ELF-1 (cell line): ENCODE data around the gene KRTAP9-9.
"Not testable (repeated sequence)": the region's sequence is repeated elsewhere in the genome, so short reads cannot be mapped to it uniquely, and the experiment has no call there.

Experiments
- DNase-seq: peaks from one replicate; pipeline ENCODE4 v3.0.0-alpha.2; 2016; ENCODE audit warnings: low read depth, low spot score

Gene KRTAP9-9

DNA sequence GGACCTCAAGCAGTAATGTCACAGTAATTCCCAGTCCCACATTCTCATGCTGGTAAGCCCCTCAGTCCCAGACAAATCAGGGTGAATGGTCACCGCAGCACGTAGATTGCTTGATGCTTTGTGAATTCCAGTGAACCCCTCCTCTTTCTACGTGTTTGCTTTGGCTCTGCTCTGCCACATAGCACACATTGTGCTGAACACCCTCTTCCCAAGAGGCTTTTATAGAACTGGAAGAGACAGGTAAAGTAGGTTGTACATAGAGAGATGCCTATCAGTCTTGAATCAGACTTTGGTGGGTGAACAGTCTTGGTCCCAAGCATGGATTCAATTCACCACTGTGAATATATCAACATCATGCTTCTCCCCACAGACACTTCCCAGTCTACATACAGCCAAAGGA lies 9.4 kb downstream of the KRTAP9-9 start:
- no peak for DNase-seq

DNA sequence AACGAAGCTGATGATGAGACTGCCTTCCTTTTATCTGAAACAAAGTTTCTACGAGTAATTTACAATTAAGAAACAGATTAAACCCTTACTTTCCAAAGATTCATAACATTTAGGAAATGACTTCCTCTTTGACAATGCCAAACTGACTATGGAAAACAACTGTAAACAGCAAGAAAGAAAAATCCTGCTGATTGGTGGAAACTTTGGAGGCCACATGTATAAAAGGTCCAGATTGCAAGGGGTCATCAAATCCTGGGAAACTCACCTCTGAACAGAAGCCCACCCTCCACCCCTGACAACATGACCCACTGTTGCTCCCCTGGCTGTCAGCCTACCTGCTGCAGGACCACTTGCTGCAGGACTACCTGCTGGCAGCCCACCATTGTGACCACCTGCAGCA lies 9.9 kb downstream of the KRTAP9-9 start, which contains the start of gene KRTAP9-6:
Gene KRTAP9-6, plus strand, starts transcription at position 301 of the 400 bp plus-strand sequence. Its CDS starts 0 bp downstream, at position 301.
- no peak for DNase-seq

DNA sequence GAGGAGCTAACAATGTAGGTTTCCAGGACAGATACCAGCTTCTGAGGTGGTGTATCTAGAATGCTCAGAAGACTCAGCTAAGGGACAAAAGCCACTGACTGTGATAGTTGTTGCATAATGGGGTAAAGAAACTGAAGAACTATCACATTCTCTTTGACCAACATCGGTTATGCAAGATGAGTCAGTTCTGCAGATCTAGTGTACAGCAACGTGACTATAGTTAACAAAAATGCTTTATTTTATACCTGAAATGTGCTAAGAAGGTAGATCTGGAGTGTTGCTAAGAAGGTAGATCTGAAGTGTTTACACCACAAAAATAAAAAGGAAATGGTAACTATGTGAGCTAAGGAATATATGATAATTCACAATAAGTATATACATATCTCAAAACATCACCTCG lies 12.5 kb downstream of the KRTAP9-9 start:
- no peak for DNase-seq

DNA sequence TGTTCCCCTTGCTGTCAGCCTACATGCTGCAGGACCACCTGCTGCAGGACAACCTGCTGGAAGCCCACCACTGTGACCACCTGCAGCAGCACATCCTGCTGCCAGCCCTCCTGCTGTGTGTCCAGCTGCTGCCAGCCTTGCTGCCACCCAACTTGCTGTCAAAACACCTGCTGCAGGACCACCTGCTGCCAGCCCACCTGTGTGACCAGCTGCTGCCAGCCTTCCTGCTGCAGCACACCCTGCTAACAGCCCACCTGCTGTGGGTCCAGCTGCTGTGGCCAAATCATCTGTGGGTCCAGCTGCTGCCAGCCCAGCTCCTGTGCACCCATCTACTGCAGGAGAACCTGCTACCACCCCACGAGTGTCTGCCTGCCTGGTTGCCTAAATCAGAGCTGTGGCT lies 16.1 kb downstream of the KRTAP9-9 start:
- DNase-seq, result not testable (repeated sequence)

DNA sequence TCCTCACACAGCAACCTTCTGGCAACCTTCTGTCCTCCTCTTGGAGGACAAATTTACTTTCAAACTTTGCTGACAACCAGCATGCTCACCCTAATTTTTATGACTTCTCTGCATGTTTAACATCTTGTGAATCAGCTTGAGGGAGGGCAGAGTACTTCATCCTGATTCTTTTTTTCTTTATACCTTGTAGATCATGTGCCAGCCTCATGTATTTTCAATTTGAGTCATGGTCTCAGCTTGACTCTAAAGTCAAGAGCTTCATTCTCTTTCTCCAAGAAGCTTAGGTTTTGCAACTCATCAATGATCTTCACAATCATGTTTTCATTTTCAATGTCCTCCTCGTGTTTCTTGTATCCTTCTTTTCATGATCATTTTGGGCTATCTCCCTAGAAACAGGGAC lies 16.7 kb downstream of the KRTAP9-9 start:
- no peak for DNase-seq

DNA sequence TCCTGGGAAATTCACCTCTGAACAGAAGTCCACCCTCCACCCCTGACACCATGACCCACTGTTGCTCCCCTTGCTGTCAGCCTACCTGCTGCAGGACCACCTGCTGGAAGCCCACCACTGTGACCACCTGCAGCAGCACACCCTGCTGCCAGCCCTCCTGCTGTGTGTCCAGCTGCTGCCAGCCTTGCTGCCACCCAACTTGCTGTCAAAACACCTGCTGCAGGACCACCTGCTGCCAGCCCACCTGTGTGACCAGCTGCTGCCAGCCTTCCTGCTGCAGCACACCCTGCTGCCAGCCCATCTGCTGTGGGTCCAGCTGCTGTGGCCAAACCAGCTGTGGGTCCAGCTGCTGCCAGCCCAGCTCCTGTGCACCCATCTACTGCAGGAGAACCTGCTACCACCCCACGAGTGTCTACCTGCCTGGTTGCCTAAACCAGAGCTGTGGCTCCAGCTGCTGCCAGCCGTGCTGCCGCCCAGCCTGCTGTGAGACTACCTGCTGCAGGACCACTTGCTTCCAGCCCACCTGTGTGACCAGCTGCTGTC lies 20.5 kb downstream of the KRTAP9-9 start, which contains the start of gene KRTAP9-7:
Gene KRTAP9-7, plus strand, starts transcription at position 51 of the 543 bp plus-strand sequence. Its CDS starts 0 bp downstream, at position 51.
- not testable (repeated sequence) for DNase-seq

DNA sequence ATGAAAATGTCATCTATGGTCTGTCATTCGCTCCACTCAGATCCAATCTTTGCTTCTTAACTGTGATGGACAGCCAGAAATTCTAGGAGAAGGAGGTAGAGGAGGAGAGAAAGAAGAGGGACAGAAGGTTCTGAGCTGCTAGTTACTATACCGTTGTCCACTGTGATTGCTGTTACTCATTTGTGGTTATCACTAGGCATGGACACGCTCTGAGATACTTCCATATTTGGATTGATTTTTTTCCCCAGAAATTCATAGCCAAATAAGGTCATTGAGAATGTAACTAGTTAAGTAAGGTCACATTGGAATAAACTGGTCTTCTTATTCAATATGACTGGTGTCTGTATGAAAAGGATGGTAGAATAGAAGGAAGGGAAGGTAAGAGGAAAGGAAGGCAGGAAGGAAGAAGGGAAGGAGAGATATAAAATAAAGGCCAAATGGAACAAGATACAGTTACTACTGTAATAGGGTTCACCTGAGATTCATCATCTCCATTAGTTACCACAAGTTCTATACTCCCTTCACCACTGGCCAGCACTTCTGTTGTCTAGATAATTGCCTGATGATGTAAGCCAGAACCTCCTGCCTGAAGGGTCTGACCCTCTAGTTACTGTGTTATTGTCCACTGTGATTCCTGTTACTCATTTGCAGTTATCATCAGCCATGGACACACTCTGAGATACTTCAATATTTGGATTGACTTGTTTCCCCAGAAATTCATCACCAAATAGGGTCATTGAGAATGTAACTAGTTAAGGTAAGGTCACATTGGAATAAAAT lies 23.2 kb downstream of the KRTAP9-9 start:
- DNase-seq, result no peak

DNA sequence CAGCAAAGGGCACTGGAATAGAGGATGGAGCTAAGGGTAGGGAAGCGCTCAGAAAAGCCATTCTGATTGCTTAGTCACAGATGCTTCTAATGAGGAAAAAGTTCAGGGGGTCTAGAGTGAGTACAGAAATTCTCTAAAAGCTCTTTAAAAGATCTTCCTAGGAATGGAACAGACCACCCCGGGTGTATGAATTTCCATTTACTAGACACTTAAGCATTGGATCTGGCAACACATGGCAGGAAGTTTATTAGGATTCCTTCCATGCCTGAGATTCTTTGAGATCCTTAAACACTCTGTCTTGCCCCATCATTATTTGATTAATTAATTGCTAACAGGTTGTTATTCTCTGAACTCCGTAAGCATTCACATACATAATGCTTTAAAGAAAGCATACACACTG lies 28.9 kb downstream of the KRTAP9-9 start:
- no peak for DNase-seq

DNA sequence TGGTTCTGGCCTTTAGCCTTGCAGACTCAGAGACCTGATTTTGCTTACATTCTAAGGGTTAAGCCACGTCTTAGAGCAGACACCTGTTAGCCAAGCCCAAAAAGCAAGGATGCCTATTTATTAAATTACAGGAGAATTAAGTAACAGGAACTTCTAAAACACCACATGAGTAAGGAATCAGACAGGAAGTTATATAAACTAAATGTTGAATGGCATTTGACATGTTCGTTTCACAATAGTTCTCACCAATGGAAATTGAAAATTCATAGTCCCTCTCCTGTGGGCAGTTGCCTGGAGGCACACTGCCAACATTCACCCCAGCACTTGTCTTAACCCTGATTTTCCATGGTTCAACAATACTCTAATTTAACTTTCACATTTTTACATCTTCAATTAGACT lies 29.4 kb downstream of the KRTAP9-9 start:
- no peak for DNase-seq

DNA sequence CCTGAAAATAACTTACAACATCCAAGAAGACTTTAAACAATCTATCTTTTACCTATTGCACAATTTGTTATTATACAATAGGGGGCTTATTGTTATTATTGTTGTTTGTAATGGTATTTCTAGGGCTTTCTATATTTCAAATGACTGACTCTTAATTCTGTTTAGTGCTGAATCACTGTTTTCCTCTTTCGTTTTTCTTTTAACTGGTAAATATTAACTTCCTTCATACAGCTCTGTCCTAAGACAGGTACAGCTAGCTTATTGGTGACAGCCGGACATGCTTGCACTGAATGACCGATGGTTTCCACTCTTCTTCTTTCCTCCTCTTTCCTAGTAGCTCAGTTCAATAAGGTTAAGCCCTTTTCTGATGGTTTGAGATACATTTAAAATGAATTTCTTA lies 31.9 kb downstream of the KRTAP9-9 start:
- no peak for DNase-seq

DNA sequence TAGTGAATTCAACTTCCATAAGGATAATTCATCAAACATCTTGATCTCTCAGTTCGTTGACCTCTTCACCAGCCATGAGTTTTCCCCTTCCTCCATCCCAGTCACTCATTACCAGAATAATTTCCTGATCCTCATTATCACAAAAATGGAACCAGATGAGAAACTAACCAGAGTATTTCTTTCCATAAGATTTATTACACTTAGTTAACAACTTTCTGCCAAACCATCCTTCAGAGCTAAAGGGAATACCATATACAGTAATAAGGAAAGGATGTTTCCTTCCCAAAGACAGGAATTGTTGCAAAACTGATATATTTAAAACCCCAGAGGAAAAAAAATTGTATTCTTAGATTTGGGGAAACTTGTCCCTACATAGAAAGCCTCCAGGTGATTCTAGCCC lies 38.8 kb downstream of the KRTAP9-9 start:
- DNase-seq, result no peak

DNA sequence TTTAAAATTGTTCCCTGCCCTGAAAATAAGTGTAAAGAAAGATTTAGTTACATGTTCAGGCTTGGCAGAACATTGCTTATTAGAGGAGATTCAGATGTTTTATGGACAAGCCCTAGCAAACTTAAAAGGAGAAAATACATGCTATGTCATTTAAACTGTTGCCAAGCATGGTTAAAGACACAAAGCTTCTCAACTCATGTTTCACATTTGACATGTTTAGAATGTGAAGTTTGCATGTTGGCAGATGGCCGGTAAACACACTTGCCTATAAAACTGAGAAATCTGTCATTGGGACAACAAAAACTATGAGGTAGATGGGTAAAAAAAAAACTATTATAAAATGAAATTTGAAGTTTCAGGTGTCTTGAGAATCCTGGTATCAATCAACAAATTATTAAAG lies 41.7 kb downstream of the KRTAP9-9 start:
- DNase-seq, result no peak

DNA sequence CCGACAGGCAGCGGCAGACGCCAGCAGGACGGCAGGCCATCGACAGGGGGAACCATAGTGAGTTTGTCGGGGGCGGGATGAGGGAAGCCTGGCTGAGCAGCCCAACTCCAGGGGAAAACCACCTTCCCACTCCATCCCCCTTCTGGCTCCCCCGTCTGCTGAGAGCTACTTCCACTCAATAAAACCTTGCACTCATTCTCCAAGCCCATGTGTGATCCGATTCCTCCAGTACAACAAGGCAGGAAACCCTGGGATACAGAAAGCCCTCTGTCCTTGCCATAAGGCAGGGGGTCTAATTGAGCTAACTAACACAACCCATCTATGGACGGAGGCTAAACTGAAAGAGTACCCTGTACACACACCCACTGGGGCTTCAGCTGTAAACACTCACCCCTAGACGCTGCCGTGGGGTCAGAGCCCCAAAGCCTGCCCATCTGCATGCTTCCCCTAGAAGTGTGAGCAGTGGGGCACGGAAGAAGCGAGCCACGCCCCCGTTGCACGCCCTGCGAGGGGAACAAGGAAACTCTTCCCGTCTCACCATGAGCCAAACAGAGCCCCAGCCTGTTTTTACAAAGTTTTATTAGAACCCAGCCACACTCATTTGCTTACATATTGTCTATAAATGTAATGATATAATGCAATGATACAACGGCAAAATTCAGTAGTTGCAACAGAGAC lies 43.4 kb downstream of the KRTAP9-9 start:
- DNase-seq, result no peak

DNA sequence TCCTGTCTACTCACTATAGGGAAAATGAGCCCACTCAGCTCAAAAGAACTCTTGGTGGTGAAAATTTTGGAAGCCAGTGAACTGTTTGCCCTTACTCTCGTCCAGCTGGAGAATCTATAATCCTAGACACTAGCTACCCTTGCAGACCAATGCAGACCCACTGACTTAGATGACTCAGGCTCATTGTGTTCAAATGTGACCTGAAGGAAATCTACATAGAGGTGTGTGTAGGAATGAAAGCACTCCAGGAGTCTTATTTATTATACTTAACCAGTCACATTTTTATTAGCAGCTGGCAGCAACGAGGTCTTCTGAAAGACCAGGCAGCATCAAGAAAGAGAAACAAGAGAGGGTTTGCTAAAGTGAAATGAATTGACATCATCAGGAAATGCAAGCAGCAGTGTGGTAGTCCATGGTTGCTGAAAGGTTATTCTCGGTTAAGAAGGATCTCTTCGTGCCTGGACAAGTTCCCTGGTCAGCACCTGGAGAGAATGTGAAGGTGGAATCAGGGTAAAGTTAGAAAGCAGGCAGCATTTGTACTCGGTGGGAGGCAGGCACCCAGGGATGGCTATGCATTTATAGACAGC lies 46.1 kb downstream of the KRTAP9-9 start:
- DNase-seq, result no peak

DNA sequence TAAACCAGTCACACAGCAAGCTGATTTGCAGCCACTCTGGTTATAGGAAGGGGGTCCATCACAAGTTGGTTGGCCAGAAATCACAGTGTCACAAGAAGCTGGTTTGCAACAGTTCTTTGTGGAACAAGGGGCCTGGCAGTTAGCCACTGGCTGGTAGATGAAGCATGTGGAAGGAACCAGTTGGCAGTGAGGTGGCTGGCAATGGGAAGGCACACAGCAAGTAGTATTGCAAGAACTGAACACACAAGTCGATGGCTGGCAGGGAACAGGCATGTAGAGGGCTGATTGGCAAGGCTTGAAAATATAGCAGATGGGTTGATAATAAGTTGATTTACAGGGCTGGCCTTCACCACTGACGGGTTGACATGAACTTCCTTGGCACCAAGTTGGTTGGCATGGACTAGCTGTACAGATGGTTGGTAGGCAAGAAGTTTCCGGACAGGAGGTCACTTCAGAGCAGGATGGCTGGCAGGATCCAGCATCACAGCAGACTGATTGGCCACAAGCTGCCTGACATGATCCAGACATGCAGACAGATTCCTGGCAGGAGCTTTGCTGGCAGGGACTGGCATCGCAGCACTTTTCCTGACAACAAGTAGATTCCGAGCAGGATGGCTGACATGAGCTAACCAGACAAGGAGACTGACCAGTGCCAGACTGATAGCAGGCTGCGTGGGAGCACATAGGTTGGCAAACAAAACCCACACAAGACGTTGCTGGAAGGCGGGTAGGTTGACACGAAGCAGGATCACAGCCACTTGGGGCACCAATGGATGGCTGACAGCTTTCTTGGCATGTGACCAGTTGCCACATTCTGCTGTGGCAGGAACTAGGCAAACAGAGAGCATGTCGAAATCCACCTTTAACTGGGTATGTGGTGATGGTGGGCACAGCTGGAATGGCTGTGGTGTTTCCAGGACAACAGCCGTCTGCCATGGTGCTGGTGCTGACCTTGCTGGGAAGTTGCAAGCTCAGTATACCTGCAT lies 47.0 kb downstream of the KRTAP9-9 start, which contains the start of gene KRTAP29-1:
Gene KRTAP29-1, minus strand, starts transcription at position 936 of the 986 bp plus-strand sequence. Its CDS starts 0 bp downstream, at position 936.
- DNase-seq, result no peak

DNA sequence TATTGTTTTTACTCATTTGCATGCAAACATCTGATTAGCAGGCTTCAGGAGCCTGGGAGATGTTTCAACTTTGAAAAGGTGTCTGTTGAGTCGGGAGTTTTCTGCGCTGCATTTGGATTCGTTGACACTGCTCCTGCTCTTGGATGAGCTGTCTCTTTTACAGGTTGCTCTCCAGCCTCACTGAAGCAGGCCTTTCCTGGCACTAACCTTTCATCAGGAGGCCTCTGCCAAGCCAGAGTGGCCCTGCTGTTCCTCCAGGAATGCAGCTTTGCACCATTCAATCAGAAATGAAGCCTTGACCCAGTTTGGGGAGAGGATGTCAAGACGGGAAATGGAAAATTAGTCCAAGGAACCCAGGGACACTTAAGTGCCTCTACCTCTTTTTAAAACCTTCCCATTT lies 47.8 kb downstream of the KRTAP9-9 start:
- no peak for DNase-seq

DNA sequence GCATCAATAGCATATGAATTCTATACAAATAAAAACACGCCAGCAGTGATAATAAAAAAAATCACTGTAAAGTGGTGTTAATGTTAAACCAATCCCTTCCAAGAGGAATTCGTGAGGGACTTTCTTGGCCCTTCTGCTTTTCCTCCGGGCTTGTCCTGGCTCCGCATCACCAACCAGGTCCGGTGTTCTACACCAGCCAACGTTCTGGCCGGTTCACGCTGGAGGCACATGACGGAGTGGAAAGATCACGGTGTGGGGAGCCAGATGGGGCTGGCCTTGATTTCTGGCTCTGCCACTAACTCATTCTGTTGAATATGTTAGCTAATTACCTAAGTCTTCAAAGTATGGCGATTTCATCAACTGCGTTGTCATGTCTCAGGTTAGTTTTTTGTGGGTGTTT lies 48.9 kb downstream of the KRTAP9-9 start:
- no peak for DNase-seq
